Large intestine (tissue), 3 donors: ENCODE results near the gene TSG101. TPM values are rescaled to one million over a fixed set of nuclear protein-coding genes. Genes with fewer than 3 reads are reported as not detected.
A peak's percentile ranks its signal among the peaks of the same experiment; 100 is the strongest.

Experiments
- DNase-seq, 2 donors: peaks; one replicate each; pipeline versions ENCODE4 v3.0.0 to v3.0.0-alpha.2; 2013
- H3K27ac ChIP-seq: one replicate; pipeline ENCODE4 v1.5.1; 2013; ENCODE audit warnings: low read length
- H3K27me3 ChIP-seq: 2 replicates; pipeline ENCODE4 v1.6.1; 2013; ENCODE audit warnings: low read length; ENCODE audit not compliant: control insufficient read depth, insufficient read depth
- H3K36me3 ChIP-seq: 2 replicates; pipeline ENCODE4 v1.6.1; 2013; ENCODE audit warnings: low read length; ENCODE audit not compliant: control insufficient read depth, insufficient read depth
- H3K4me1 ChIP-seq: one replicate; pipeline ENCODE4 v1.6.1; 2013; ENCODE audit warnings: low read length; ENCODE audit not compliant: control insufficient read depth, insufficient read depth
- H3K4me3 ChIP-seq: one replicate; pipeline ENCODE4 v1.5.1; 2013; ENCODE audit warnings: low read length
- H3K9me3 ChIP-seq: one replicate; pipeline ENCODE4 v1.6.1; 2013; ENCODE audit warnings: mild to moderate bottlenecking, low read depth, low read length, moderate library complexity; ENCODE audit not compliant: control insufficient read depth
- WGBS: methylation state at CpG from one replicate; pipeline ENCODE4 v1.1.5; 2013; ENCODE audit warnings: low lambda C conversion rate; ENCODE audit not compliant: insufficient coverage; 5-methylcytosine and 5-hydroxymethylcytosine counted together
- polyA plus RNA-seq: library from polyadenylated mRNA; unstranded; fragments of 120-200 nt; gene quantifications from one replicate; pipeline ENCODE4 v1.2.1, GENCODE V29; 2013

The TSG101 gene
- polyA plus RNA-seq, 1 donor: 81.0 TPM

DNA sequence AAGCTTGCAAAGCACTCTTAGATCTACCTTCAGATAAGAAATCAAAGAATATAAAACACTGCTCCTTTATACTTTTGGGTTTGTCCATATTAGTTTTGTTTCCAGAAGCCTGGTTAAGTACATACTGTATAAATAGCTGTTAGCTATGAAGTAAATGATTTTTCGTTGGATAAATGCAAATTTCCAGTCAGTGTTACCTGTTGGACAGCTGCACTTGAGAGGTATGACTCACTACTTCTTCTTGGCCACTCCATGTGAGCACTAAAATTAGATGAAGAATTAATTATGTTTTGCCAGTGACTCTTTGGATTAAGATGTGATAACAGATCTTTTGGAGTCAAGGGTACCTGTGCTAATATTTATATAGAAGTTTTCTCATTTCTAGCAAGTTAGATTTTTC is 9.5 kb upstream of the TSG101 start:
- H3K4me1 ChIP-seq: no peaks in the 10 kb centered on the region
- no peak overlapping the region for H3K27ac ChIP-seq
- H3K4me3 ChIP-seq: no peak overlapping the region
- H3K36me3 ChIP-seq: peaks cover 22% of the 10 kb centered on the region
- H3K27me3 ChIP-seq: no peaks in the 10 kb centered on the region
- no peaks in the 10 kb centered on the region for H3K9me3 ChIP-seq
- WGBS: 50% methylated on average over 1 of the region's 1 CpG
- DNase-seq: no peak

DNA sequence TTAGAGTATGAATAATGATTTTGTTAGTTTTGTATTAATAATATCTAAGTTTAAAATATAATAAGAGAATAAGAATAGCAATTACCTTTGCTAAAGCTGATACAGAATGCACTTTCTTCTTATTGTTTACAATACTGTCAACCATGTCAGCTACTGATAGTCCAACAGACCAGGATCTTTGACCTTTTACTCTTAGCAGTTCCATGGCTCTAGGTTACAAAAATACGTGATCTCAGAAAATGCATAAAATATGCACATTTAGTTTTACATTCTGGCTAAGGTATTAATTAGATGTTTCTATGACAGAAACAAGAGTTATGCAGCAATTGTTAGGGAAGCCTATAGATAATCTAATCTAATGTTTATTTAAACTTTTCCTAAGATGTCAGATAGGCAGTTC is 7.5 kb upstream of the TSG101 start:
- WGBS: no CpG with 5 or more reads among the region's 1 CpG
- DNase-seq: no peak
- Histone ChIP-seq H3K27ac (no peak overlapping the region), H3K9me3 (no peaks in the 10 kb centered on the region), H3K36me3 (peaks cover 20% of the 10 kb centered on the region), H3K27me3 (no peaks in the 10 kb centered on the region), H3K4me3 (no peak overlapping the region), H3K4me1 (no peaks in the 10 kb centered on the region)

DNA sequence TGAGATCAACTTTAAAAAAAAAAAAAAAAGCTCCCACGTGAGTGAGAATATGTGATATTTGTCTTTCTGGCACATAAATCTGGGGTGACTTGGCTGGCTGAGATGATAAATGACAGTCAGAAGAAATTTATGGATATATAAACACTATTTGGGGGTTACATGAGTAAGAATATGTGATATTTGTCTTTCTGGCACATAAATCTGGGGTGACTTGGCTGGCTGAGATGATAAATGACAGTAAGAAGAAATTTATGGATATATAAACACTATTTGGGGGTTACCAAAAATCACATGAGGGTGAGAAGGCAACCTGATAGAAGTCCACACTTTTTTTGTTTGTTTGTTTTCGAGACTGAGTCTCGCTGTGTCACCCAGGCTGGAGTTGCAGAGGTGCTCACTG is 6.6 kb upstream of the TSG101 start:
- H3K36me3 ChIP-seq: peaks cover 20% of the 10 kb centered on the region
- H3K9me3 ChIP-seq: no peaks in the 10 kb centered on the region
- no peak overlapping the region for H3K27ac ChIP-seq
- H3K4me1 ChIP-seq: no peaks in the 10 kb centered on the region
- no CpG with 5 or more reads among the region's 3 CpGs for WGBS
- no peaks in the 10 kb centered on the region for H3K27me3 ChIP-seq
- no peak for DNase-seq
- H3K4me3 ChIP-seq: no peak overlapping the region

DNA sequence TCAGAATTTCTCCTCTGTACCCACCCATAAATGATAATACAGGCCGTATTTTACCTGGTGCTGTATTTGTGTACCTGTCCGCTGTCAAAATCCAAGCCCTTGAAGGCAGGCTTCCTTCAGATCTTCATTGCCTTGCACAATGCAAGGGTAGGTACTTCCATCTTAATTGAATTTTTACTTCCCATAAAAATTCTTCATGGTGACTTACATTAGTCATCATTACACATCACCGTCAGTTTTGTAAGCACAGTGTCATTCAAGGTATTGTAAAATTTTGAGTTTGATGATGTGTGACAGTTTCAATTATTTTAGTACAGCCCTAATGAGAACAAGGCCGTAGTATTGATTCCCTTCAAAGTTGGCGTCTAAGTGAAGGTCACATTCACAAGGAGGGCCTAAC is 770 bp upstream of the TSG101 start:
- Histone ChIP-seq H3K9me3 (no peaks in the 10 kb centered on the region), H3K36me3 (peaks cover 9% of the 10 kb centered on the region), H3K4me3 (peak overlapping the region; percentile 80), H3K27me3 (no peaks in the 10 kb centered on the region), H3K27ac (peak overlapping the region; percentile 96), H3K4me1 (peaks cover 4% of the 10 kb centered on the region)
- 10% methylated on average over 2 of the region's 5 CpGs for WGBS
- DNase-seq: peak; percentile 15 to 61

DNA sequence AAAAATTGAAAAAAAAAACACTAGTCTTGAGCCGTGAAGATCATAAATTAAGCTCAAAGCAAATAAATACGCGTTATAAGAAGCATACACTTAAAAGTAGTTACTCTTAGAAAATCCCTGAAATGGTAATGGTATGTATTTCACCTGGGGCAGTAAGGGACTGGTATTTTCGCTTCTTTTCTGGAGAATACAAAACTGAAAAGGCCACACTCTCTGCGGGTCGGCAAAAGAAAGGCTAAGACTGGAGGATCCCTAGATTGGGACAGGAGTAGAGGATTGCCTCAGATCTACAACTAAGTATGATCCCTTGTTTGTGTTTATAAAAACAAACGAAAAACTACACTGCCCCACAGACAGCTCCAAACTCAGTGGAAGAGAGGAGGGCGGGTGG is 617 bp downstream of the TSG101 start:
- WGBS: no CpG with 5 or more reads among the region's 8 CpGs
- Histone ChIP-seq H3K4me1 (peaks cover 4% of the 10 kb centered on the region), H3K27ac (peak overlapping the region; percentile 96), H3K9me3 (no peaks in the 10 kb centered on the region), H3K27me3 (no peaks in the 10 kb centered on the region), H3K4me3 (peak overlapping the region; percentile 80), H3K36me3 (peaks cover 5% of the 10 kb centered on the region)
- DNase-seq: no peak

DNA sequence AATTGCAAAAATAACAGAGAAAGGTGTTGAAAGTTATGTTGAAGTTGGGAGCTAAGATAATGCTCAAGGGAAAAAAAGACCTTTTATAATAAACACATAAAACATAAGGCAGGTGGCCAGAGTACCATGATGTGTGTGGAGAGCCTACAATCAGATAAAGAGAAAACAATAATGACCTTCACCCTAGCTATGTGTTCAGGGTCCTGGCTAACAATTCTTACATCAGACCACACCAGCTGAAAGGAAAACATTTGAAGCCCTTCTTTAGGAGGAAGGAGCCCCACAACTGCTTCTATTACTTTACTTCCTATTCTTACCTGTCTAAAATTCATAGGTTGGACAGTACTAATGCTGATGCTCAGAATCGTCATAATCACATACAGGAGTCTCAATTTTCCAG is 2.5 kb downstream of the TSG101 start:
- WGBS: 80% methylated on average over 1 of the region's 1 CpG
- Histone ChIP-seq H3K27ac (no peak overlapping the region), H3K4me1 (peaks cover 4% of the 10 kb centered on the region), H3K9me3 (no peaks in the 10 kb centered on the region), H3K27me3 (no peaks in the 10 kb centered on the region), H3K36me3 (peaks cover 5% of the 10 kb centered on the region), H3K4me3 (no peak overlapping the region)
- DNase-seq: peak in 1 of 2 donors; percentile 19

DNA sequence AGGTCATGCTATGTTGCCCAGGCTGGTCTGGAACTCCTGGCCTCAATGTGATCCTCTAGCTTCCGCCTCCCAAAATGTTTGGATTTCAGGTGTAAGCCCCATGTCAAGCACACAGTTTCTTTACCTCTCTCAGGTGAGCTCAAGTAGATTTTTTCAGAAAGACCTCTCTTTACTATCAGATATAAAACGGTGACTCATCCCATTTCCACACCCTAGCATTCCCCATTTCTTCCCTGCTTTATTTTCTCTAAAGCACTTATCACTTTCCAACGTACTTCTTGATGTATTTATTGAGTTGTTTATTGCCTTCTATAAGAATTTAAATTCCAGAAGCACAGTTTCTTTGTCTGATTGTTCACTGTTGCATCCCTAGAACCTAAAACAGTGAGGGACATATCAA is 3.7 kb downstream of the TSG101 start:
- WGBS: 33% methylated on average over 1 of the region's 3 CpGs
- DNase-seq: no peak
- H3K4me1 ChIP-seq: peaks cover 4% of the 10 kb centered on the region

DNA sequence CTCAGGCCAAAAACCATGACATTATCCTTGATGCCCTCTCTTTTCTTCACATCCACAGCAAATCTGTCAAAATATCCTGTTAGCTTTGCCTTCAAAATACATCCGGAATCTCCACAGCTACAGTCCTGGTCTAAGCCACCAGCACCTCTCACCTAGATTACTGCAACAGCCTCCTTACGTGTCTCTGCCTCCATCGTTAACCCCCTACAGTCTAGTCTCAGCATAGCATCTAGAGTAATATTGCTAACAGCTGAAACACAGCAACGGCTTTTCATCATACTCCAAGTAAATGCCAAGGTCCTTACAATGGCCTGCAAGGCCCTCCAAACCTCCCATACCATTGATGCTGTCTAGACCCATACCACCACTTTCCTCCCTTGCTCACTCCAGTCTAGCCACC is 4.4 kb downstream of the TSG101 start:
- no peak overlapping the region for H3K4me3 ChIP-seq
- no CpG with 5 or more reads among the region's 4 CpGs for WGBS
- H3K36me3 ChIP-seq: peaks cover 11% of the 10 kb centered on the region
- peak in 1 of 2 donors; percentile 5 for DNase-seq
- no peaks in the 10 kb centered on the region for H3K9me3 ChIP-seq
- no peaks in the 10 kb centered on the region for H3K27me3 ChIP-seq
- peaks cover 4% of the 10 kb centered on the region for H3K4me1 ChIP-seq
- H3K27ac ChIP-seq: no peak overlapping the region

More for the DNA sequence above, 3.7 kb downstream of the TSG101 start:
- H3K27me3 ChIP-seq: no peaks in the 10 kb centered on the region
- H3K4me3 ChIP-seq: no peak overlapping the region
- H3K9me3 ChIP-seq: no peaks in the 10 kb centered on the region
- H3K27ac ChIP-seq: no peak overlapping the region
- H3K36me3 ChIP-seq: peaks cover 11% of the 10 kb centered on the region

DNA sequence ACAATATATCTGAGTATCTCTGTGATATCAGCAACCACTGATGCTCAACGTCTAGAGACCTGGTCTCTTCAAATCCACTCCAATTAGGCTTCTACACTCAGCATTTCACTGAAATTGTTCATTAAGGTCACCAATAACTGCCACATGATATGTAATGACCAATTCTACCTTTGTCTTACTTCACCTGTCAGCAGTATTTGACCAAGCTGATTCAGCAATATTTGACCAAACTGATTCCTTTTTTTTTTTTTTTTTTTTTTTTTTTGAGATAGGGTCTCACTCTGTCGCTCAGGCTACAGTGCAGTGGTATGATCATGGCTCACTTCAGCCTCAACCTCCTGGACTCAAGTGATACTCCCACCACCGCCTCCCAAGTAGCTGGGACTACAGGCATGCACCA is 5.6 kb downstream of the TSG101 start:
- Histone ChIP-seq H3K27me3 (no peaks in the 10 kb centered on the region), H3K4me1 (peaks cover 4% of the 10 kb centered on the region), H3K27ac (no peak overlapping the region), H3K4me3 (no peak overlapping the region), H3K36me3 (peaks cover 11% of the 10 kb centered on the region), H3K9me3 (no peaks in the 10 kb centered on the region)
- no CpG with 5 or more reads among the region's 3 CpGs for WGBS
- DNase-seq: no peak

DNA sequence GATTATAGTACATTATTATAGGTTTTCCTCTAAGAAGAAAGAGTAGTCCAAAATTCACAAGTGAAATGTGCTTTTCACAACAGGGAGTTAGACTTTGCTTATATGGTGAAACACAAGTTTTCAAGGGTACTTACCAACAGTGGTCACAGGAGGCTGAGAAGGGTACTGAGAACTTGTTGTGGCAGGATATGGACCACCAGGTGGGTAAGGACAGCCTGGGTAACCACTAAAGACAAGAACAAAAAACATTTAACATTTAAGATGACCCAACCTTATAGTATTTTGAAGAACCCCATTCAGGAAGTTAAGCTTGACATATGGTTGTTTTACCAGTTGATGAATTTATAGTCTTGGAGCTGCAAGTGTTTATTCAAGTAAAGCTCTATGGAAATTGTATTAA is 24.4 kb downstream of the TSG101 start:
- Histone ChIP-seq H3K36me3 (peaks cover 62% of the 10 kb centered on the region), H3K27ac (no peak overlapping the region), H3K4me3 (no peak overlapping the region), H3K27me3 (no peaks in the 10 kb centered on the region), H3K4me1 (no peaks in the 10 kb centered on the region), H3K9me3 (no peaks in the 10 kb centered on the region)
- no peak for DNase-seq

DNA sequence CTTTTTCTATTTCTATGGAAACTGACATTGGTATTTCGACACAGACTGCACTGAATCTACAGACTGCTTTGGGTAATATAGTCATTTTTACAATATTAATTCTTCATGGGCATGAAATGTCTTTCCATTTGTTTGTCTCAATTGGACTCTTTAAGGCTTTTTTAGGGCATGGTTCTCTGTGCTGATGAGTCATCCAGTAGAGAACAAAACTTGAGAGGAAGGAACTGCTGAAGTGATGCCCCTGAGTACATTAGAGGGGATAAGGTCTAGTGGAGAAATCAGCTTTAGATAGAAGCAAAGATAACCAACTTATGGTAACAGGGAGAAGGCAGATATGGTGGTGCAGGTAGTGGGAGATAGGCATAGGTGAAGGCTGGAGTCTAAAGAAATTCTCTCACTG is 25.1 kb downstream of the TSG101 start:
- no peak for DNase-seq
- no peaks in the 10 kb centered on the region for H3K9me3 ChIP-seq
- no peaks in the 10 kb centered on the region for H3K27me3 ChIP-seq
- H3K27ac ChIP-seq: no peak overlapping the region
- H3K4me1 ChIP-seq: no peaks in the 10 kb centered on the region
- 100% methylated on average over 1 of the region's 1 CpG for WGBS
- peaks cover 61% of the 10 kb centered on the region for H3K36me3 ChIP-seq
- H3K4me3 ChIP-seq: no peak overlapping the region
